ENCODE data around the gene USP10. TPM values are rescaled to one million over a fixed set of nuclear protein-coding genes. Genes with fewer than 3 reads are reported as not detected.

Gene USP10
- total RNA-seq, 1 donor from 2014 or later, result 33.7 TPM

- TF ChIP-seq CTCF (IDR thresholded peaks at IDR 0.05; ENCODE audit: insufficient read depth, low read length, severe bottlenecking), result no peak
- Histone ChIP-seq H3K27me3 (ENCODE audit: control insufficient read depth, insufficient read depth, low read length) (peaks cover 21% of the 10 kb centered on the region), H3K4me3 (ENCODE audit: low read depth, low read length) (no peak overlapping the region), H3K36me3 (ENCODE audit: control insufficient read depth, insufficient read depth, low read length) (no peaks in the 10 kb centered on the region)
- no peak for DNase-seq (ENCODE audit: low read depth)
- no peak for FAIRE-seq
Measured at GRCh38 chr16:84822990-84823389, 123.2 kb downstream of the USP10 start.

GRCh38 chr16:84823484-84823883 is 123.7 kb downstream of the USP10 start:
- H3K27me3 ChIP-seq (ENCODE audit: control insufficient read depth, insufficient read depth, low read length), result peaks cover 21% of the 10 kb centered on the region
- no peak for DNase-seq (ENCODE audit: low read depth)

GRCh38 chr16:84823926-84824325 is 124.1 kb downstream of the USP10 start:
- Histone ChIP-seq H3K36me3 (ENCODE audit: control insufficient read depth, insufficient read depth, low read length) (no peaks in the 10 kb centered on the region), H3K27me3 (ENCODE audit: control insufficient read depth, insufficient read depth, low read length) (peaks cover 22% of the 10 kb centered on the region), H3K4me3 (ENCODE audit: low read depth, low read length) (no peak overlapping the region)
- TF ChIP-seq CTCF (IDR thresholded peaks at IDR 0.05; ENCODE audit: insufficient read depth, low read length, severe bottlenecking), result no peak
- DNase-seq (ENCODE audit: low read depth), result no peak
- no peak for FAIRE-seq

More at GRCh38 chr16:84823484-84823883, 123.7 kb downstream of the USP10 start:
- Histone ChIP-seq H3K36me3 (ENCODE audit: control insufficient read depth, insufficient read depth, low read length) (no peaks in the 10 kb centered on the region), H3K4me3 (ENCODE audit: low read depth, low read length) (no peak overlapping the region)
- no peak for TF ChIP-seq CTCF (IDR thresholded peaks at IDR 0.05; ENCODE audit: insufficient read depth, low read length, severe bottlenecking)
- FAIRE-seq, result no peak

- TF ChIP-seq CTCF (IDR thresholded peaks at IDR 0.05; ENCODE audit: insufficient read depth, low read length, severe bottlenecking), result no peak
- no peak overlapping the region for H3K4me3 ChIP-seq (ENCODE audit: low read depth, low read length)
- FAIRE-seq (no peak), DNase-seq (ENCODE audit: low read depth) (no peak)
- no peaks in the 10 kb centered on the region for H3K36me3 ChIP-seq (ENCODE audit: control insufficient read depth, insufficient read depth, low read length)
- peaks cover 13% of the 10 kb centered on the region for H3K27me3 ChIP-seq (ENCODE audit: control insufficient read depth, insufficient read depth, low read length)
Measured at GRCh38 chr16:84825896-84826557, 126.2 kb downstream of the USP10 start.

GRCh38 chr16:84826558-84826941 is 126.8 kb downstream of the USP10 start:
- no peak for FAIRE-seq
- no peak for TF ChIP-seq CTCF (IDR thresholded peaks at IDR 0.05; ENCODE audit: insufficient read depth, low read length, severe bottlenecking)
- peaks cover 9% of the 10 kb centered on the region for H3K27me3 ChIP-seq (ENCODE audit: control insufficient read depth, insufficient read depth, low read length)
- H3K4me3 ChIP-seq (ENCODE audit: low read depth, low read length), result no peak overlapping the region
- no peaks in the 10 kb centered on the region for H3K36me3 ChIP-seq (ENCODE audit: control insufficient read depth, insufficient read depth, low read length)
- no peak for DNase-seq (ENCODE audit: low read depth)

GRCh38 chr16:84827131-84827574 is 127.4 kb downstream of the USP10 start:
- no peak for TF ChIP-seq CTCF (IDR thresholded peaks at IDR 0.05; ENCODE audit: insufficient read depth, low read length, severe bottlenecking)
- no peaks in the 10 kb centered on the region for H3K36me3 ChIP-seq (ENCODE audit: control insufficient read depth, insufficient read depth, low read length)
- H3K4me3 ChIP-seq (ENCODE audit: low read depth, low read length), result no peak overlapping the region
- FAIRE-seq (no peak), DNase-seq (ENCODE audit: low read depth) (no peak)
- peaks cover 8% of the 10 kb centered on the region for H3K27me3 ChIP-seq (ENCODE audit: control insufficient read depth, insufficient read depth, low read length)

Data from bronchial epithelial cell (primary cell).